Neural crest cell (in vitro differentiated cells): ENCODE measurements around the gene MARK2. TPM values are rescaled to one million over a fixed set of nuclear protein-coding genes. Genes with fewer than 3 reads are reported as not detected.
A peak's percentile ranks its signal among the peaks of the same experiment; 100 is the strongest.

Source experiments
- DNase-seq: peaks from one replicate; pipeline ENCODE4 v3.0.0; 2021; ENCODE audit warnings: low read depth, mixed read lengths, low spot score
- H3K27ac Mint-ChIP-seq: one replicate; pipeline ENCODE4 v1.8.0; 2021; ENCODE audit warnings: mild to moderate bottlenecking, mixed read lengths; ENCODE audit not compliant: unreplicated experiment
- H3K27me3 Mint-ChIP-seq: 2 replicates; pipeline ENCODE4 v1.8.0; 2021; ENCODE audit warnings: low read depth, mild to moderate bottlenecking, mixed read lengths
- H3K36me3 Mint-ChIP-seq: 2 replicates; pipeline ENCODE4 v1.8.0; 2021; ENCODE audit warnings: low read depth, mild to moderate bottlenecking, mixed read lengths
- H3K4me1 Mint-ChIP-seq: 2 replicates; pipeline ENCODE4 v1.8.0; 2021; ENCODE audit warnings: mixed read lengths
- H3K4me3 Mint-ChIP-seq: one replicate; pipeline ENCODE4 v1.8.0; 2021; ENCODE audit warnings: mild to moderate bottlenecking, mixed read lengths
- H3K9me3 Mint-ChIP-seq: 2 replicates; pipeline ENCODE4 v1.8.0; 2021; ENCODE audit warnings: mixed read lengths
- total RNA-seq: library from RNA; stranded (reverse); gene quantifications from 2 replicates; pipeline ENCODE4 v1.2.1, GENCODE V29; 2021
- TF ChIP-seq, protein P1 (sequence below): fragments of 200-600 bp; sonication (generic); conservative IDR thresholded peaks from 2 replicates; pipeline ENCODE4 v1.5.0; 2021; ENCODE audit warnings: antibody characterized with exemption, mild to moderate bottlenecking

MARK2 gene
- total RNA-seq, 1 donor from 2014 or later, result 42.4 TPM

DNA sequence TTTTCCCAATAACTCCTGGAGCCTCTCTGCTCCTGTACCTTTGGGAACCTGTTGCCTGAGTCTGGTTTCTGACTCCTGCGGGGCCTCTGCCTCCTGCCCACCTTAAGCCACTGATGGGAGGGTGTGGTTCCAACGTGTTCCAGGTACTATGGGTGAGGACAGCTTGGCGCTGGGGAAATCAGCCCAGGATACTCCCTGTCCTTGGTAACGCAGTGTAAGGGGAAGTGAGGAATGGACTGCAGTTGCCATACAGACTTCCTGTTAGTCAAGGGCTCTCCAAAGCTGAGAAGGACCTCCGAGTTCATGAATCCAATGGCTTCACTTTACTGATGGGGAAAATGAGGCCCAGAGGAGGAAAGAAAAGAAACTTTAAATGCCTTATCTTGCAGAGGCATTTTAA lies 1.2 kb upstream of the MARK2 start:
- H3K27ac Mint-ChIP-seq, result no peak overlapping the region
- peaks cover 38% of the 10 kb centered on the region for H3K4me1 Mint-ChIP-seq
- H3K9me3 Mint-ChIP-seq, result no peaks in the 10 kb centered on the region
- TF ChIP-seq, protein P1, sequence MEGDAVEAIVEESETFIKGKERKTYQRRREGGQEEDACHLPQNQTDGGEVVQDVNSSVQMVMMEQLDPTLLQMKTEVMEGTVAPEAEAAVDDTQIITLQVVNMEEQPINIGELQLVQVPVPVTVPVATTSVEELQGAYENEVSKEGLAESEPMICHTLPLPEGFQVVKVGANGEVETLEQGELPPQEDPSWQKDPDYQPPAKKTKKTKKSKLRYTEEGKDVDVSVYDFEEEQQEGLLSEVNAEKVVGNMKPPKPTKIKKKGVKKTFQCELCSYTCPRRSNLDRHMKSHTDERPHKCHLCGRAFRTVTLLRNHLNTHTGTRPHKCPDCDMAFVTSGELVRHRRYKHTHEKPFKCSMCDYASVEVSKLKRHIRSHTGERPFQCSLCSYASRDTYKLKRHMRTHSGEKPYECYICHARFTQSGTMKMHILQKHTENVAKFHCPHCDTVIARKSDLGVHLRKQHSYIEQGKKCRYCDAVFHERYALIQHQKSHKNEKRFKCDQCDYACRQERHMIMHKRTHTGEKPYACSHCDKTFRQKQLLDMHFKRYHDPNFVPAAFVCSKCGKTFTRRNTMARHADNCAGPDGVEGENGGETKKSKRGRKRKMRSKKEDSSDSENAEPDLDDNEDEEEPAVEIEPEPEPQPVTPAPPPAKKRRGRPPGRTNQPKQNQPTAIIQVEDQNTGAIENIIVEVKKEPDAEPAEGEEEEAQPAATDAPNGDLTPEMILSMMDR, result no peak
- H3K4me3 Mint-ChIP-seq, result peak overlapping the region; percentile 94
- DNase-seq, result no peak
- H3K36me3 Mint-ChIP-seq, result no peaks in the 10 kb centered on the region
- H3K27me3 Mint-ChIP-seq, result no peaks in the 10 kb centered on the region

DNA sequence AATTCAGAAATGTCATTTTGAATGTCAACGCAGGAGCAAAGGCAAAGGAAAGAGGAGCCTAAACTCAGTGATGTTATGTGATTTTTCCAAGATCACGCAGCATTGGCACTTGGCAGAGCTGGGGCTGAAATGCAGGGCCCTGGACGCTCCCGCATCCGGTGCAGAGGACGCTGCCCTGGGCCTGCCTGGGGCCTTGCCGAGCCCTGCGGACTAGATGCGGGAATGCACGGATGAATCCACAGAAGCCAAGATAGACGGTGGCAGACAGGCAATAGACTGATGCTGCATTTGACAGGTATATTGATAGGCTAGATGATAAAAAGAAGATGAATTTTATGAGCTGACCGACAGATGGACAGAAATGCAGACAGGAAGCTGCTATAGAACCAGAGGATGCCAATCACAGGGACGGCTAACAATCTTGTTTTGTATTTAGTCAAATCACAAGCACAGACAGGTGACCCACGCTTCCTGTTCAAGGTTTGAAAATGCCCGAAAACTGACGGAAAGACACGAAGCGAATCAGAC lies 696 bp upstream of the MARK2 start:
- peak overlapping the region; percentile 75 for H3K27ac Mint-ChIP-seq
- no peaks in the 10 kb centered on the region for H3K9me3 Mint-ChIP-seq
- no peak for DNase-seq
- TF ChIP-seq, protein P1, result no peak
- peak overlapping the region; percentile 94 for H3K4me3 Mint-ChIP-seq
- no peaks in the 10 kb centered on the region for H3K36me3 Mint-ChIP-seq
- H3K4me1 Mint-ChIP-seq, result peaks cover 43% of the 10 kb centered on the region
- H3K27me3 Mint-ChIP-seq, result no peaks in the 10 kb centered on the region

DNA sequence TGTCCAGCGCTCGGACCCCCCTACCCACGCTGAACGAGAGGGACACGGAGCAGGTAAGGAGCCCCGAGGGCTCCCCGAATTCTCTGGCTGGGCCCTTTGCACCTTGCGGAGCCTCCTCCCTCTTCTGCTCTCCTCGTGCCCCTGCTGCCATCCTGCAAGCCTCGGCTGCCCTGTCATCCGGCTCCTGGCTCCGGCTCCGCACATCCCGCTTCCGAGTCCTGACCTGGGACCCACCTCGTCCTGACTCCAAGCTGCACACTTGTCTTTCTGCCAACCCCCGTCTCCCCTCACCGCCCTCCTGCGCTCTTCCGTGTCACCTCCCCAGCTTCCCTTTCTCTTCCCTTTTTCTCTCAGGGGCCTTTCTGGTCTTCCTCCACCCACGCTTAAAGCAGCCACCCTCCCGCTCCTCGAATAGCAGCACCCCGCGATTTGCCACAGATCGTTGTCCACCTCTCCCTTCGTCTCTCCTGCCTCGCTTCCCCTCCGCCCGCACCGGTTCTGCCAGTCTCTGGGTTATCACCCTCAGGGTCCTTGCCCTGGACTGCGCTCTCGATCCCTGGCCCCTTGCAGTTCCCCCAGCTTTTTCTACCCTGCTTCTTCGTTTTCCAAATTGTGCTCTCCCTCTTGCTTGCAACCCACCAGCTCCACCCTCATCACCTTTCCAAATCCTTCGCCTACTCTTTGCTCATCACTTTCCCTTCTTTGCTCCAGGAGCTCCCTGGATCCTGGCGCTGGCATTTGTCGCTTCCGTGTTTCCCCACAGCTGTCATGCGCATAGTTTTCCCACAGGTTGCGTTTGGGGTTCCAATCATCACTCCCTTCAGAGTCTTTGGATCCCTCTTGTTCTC lies 822 bp downstream of the MARK2 start:
- no peak for DNase-seq
- TF ChIP-seq, protein P1, result no peak
- peaks cover 45% of the 10 kb centered on the region for H3K4me1 Mint-ChIP-seq
- H3K36me3 Mint-ChIP-seq, result no peaks in the 10 kb centered on the region
- H3K4me3 Mint-ChIP-seq, result peak overlapping the region; percentile 83
- H3K9me3 Mint-ChIP-seq, result no peaks in the 10 kb centered on the region
- H3K27ac Mint-ChIP-seq, result peak overlapping the region; percentile 95
- H3K27me3 Mint-ChIP-seq, result no peaks in the 10 kb centered on the region

DNA sequence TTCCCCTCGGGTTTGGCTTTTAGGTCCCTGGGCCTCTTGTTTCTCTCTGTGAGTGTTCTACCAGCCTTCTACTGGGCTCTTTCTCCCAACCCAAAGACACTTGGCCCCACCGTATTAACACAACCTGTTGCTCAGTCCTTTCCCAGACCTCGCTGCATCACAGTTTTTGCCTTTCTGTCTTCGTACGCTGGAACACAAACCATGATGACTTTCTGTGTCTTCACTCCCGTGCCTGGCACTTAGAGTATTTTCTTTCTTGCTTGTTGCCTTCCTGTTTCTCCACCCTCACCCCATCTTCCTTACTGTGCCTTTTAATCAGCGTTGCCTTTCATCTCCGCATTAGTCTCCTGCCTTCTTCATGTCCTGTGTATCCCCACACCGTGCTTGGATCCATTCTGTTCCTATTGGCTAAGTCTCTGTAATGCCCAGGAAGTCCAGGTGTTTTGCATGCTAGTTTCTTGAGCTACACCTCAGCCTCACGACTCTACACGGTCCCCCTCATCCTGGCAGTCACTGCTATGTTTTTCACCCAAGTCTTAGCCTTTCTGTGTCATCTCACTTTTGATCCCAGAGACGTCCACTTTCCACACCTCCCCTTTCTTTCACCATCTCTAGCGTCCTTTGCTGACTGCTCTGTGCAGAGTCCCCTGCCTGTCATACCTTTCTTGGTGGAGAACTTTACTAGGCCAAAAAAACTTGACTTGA lies 1.6 kb downstream of the MARK2 start:
- DNase-seq, result no peak
- Mint-ChIP-seq H3K9me3 (no peaks in the 10 kb centered on the region), H3K36me3 (no peaks in the 10 kb centered on the region), H3K4me3 (peak overlapping the region; percentile 83), H3K4me1 (peaks cover 49% of the 10 kb centered on the region), H3K27me3 (no peaks in the 10 kb centered on the region), H3K27ac (no peak overlapping the region)
- TF ChIP-seq, protein P1, result no peak

DNA sequence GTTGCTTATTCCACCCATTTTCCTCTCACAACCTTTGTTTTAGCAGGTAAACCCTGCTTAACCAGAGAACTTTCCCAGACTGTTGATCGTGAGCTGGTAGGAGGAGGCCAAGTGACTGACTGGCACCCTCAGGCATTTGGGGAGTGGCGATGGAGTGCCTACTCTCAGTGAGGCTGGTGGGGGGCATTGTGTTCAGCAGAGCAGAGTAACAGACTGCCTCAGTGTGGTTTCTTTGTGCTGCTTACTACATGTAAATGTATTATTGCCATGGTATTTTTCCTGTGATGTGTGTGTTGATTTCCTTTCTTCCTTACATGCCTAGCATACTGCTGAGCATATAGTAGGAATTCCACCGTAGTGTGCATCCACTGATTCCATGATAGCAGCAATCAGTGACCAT lies 2.6 kb downstream of the MARK2 start:
- Mint-ChIP-seq H3K27ac (no peak overlapping the region), H3K4me1 (peaks cover 49% of the 10 kb centered on the region), H3K27me3 (no peaks in the 10 kb centered on the region), H3K4me3 (peak overlapping the region; percentile 83), H3K36me3 (no peaks in the 10 kb centered on the region), H3K9me3 (no peaks in the 10 kb centered on the region)
- no peak for DNase-seq
- TF ChIP-seq, protein P1, result no peak
